Superior temporal gyrus (tissue), 1 donor: Measurements from ENCODE around the gene NCOA7.
"Not testable (repeated sequence)": the region's sequence is repeated elsewhere in the genome, so short reads cannot be mapped to it uniquely, and the experiment has no call there.

Experiments
- DNase-seq: peaks from one replicate; pipeline ENCODE4 v3.0.0-alpha.2; 2016; ENCODE audit errors: extremely low spot score

The NCOA7 gene

DNA sequence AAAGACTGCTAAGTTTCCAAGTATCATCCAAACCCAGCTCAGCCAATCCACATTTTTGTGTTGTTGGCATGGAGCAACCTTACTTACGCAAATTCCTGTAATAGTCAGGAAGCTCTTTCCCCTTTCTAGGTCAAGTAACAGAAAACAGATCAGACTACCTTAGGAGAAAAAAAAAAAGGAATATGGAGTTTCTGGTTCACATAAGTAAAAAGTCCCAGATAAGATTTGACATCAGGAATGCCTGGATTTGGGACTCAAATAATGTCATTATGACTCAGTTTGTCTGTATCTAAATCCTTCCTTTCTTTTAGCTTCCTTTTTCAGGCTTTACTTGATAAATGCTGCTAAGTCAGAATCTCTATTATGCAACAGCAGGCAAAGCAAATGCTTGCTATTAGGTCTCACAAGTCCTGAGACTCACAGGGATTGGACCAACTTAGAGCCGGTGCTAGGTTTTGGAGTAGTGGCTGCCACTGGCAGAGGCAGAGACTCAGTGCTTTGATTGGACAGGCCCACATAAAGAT lies 44.5 kb downstream of the NCOA7 start:
- no peak for DNase-seq

- DNase-seq: no peak
These were observed 45.7 kb downstream of the NCOA7 start for GRCh38 chr6:125836466-125836865.

- peak; percentile 84 for DNase-seq
These were observed 48.7 kb downstream of the NCOA7 start for GRCh38 chr6:125839471-125839870.

DNA sequence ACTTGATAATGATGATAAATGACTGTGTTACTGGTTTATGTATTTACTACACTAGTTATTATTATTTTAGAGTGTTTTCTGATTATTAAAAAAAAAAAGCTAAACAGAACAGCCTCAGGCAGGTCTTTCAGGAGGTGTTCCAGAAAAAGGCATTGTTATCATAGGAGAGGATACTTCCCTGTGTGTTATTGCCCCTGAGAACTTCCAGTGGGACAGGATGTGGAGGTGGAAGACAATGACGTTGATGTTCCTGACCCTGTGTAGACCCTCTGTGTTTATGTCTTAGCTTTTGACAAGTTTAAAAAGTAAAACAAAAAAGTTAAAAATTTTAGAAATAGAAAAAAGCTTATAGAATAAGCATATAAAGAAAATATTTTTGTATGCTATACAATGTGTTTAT lies 49.1 kb downstream of the NCOA7 start:
- DNase-seq: no peak

GRCh38 chr6:125841356-125842090 lies 50.8 kb downstream of the NCOA7 start:
- no peak for DNase-seq

DNA sequence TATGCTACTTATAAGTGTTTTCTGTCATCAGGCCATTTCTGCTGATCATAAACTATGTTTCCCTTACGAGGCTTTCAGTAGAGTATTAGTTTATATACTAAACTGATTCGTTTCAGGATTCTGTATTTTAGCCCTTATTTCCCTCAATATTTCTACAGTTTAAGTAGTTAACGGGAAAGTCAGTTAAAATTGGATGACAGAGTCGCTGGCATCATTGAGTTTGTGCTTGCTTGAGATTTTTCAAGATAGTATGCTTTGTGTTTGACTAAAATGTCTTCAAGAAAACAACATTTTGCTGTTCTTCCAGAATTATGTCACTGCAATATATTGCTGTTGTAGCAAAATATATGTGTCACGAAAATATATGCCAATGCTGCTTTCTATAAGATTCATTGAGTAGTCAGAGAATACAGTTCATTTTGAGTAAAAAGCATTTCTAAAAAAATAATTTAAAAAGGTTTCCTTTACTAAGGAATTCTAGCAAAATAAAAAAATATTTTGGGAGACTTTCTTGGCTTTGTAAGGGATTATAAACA lies 51.4 kb downstream of the NCOA7 start:
- no peak for DNase-seq

DNA sequence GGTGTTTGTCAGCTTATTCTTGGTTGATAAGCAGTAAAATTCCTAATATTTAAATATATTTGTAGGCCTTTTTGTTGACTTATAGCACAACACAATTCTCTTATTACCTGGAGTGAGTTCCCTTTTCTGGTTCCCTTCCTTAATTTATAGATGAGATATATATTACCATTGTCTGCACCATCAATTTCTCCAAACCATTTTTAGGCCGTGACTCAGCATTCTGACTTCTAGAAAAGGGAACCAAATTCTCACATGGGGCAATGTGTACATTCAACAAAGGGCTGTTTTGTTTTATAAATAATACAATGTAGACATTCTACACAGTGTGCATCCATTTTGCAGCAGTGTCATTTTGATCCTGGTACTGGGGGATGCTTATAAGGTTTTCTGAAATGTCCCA lies 52.8 kb downstream of the NCOA7 start:
- DNase-seq: peak; percentile 81

DNA sequence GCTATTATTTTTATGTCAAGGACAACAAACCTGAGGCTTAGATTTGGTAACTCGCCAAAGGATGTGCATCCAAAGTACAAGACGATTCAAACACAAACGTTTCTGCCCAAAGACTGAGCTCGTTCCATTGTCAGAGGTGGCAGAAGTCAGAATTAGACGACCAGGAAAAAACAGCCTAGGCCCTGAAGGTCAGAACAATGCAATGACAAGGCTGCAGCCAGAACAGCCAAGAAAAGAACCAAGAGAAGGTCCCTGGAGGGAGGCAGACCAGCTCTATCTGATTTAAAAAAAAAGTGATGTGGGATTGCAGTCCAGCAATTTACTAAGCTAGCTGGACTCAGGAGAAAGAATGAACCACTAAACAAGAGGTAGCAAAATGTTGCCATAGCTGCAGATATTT lies 54.2 kb downstream of the NCOA7 start:
- DNase-seq: no peak

DNA sequence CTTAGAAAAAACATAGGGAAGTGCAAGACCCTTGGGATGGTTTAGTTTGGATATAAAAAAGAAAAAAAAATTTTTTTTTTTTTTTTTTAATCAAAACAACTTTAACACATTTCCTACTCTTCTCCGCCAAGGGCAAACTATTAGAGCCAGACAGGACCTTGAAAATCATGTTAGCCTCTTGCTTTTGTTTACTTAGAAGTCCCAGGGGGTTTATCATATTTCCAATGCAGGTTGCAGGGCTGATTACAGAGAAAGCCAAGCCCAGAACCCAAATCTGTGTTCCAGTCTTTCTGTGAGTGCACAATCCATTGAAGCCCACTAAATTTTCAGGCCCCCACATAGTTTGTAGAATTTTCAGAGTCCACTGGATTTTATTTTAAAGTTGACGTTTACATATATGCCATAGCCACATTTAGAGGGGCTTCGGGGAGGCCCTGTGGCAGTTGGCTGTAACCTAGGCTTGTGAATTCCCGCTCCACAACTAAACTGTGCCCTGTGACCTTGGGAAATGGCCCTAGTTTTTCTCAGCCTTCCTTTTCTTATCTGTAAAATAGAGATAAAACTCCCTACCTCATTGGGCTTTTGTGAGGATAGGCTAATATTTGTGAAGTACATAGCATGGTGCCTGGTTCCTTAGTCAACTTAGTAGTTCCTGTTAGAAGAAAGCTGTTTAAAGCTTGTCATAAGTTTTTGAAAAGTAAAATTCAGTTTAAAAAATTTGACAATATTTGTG lies 55.7 kb downstream of the NCOA7 start:
- no peak for DNase-seq

- not testable (repeated sequence) for DNase-seq
These were observed 57.5 kb downstream of the NCOA7 start for GRCh38 chr6:125848286-125848685.

DNA sequence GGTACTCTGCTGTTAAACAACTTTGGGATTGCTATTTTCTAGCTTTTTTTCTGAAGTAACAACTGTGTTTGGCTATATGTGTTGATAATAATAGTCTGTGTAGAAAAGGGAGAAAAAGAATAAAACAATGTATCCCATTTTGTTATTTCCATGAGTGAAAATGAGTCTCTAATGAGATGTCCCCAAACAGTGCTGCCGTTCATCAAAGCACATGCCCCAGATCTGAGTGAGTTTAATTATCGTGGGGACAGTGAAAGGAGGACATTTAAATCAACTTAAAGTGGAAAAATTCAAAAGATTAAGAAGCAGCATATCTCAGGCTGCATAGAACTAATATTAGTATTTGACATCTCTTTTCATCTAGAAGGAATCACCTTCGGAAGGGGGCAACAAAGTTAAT lies 59.6 kb downstream of the NCOA7 start:
- peak; percentile 85 for DNase-seq

DNA sequence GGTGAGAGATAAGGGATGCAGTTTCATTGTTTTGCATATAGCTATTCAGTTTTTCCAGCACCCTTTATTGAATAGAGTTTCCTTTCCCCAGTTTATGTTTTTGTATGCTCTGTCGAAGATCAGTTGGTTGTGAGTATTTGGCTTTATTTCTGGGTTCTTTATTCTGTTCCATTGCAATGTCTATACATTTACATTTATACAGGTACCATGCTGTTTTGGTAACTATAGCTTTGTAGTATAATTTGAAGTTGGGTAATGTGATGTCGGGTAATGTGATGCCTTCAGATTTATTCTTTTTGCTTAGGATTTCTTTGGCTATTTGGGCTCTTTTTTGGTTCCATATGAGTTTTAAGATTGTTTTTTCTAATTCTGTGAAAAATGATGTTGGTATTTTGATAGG lies 61.8 kb downstream of the NCOA7 start:
- no peak for DNase-seq

DNA sequence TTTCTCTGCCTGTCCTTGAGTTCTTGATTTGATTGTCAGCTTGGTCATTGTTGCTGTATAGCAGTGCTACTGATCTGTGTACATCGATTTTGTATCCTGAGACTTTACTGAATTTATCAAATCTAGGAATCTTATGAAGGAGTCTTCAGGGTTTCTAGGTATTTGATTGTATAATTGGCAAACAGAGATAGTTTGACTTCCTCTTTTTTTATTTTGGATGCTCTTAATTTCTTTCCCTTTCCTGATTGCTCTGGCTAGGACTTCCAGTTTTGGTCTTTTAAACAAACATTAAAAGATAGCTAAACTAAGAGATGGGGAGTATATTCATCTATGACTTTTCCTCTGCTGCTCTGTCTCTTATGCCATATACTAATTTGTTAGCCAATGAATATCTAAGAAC lies 62.4 kb downstream of the NCOA7 start:
- no peak for DNase-seq

DNA sequence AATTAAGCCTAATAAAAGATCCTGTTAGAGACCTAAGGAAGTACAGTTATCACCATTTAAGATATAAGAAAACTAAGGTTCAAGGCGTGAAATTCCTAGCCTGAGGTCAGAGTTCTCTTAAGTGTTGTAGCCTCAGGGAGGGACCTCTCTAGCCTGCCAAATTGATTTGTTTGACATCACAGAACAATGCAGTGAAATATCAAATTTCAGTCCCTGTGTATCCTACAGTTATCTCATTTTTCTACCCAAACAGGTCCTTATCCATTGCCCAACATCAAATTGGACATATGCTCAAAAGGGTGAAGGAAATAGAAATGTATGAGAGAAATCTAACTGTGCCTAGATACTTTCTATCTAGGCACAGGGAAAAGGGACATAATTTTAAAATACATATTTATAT lies 63.0 kb downstream of the NCOA7 start:
- no peak for DNase-seq

DNA sequence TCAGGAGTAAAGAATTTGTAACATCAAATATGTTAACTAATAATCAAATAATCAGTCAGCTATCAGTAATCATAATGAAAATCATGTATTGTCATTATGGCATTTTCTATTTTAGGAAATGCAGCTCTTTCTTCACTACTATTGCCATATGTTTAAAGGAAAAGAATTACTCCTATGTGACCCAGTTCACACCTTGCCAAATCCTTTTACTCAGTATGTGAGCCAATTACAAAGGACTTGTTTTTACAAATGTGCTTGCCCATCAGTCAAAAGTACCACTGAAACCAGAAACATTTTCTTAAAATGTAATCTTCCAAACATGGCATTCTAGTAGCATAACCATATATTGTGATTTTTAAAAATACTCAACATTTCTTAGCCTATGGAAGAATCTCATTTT lies 63.6 kb downstream of the NCOA7 start:
- no peak for DNase-seq

DNA sequence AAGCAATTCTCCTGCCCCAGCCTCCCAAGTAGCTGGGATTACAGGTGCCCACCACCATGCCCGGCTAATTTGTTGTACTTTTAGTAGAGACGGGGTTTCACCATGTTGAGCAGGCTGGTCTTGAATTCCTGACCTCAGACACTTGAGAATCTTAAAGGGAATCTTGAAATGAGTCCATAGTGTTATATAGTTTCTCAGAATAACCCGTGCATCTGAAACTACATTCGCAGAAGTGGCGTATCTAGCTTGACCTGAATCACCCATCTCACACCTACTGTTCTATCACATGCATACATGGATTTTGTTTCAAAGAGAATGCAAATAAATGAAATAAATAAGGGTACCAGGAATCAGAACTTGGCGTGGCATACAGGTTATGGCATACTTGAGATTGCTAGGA lies 65.0 kb downstream of the NCOA7 start:
- DNase-seq: no peak

- no peak for DNase-seq
These were observed 67.1 kb downstream of the NCOA7 start for GRCh38 chr6:125857846-125858245.

GRCh38 chr6:125858427-125859320 lies 67.9 kb downstream of the NCOA7 start:
- peak; percentile 93 for DNase-seq

- peak; percentile 37 for DNase-seq
These were observed 69.0 kb downstream of the NCOA7 start for GRCh38 chr6:125859727-125860126.

DNA sequence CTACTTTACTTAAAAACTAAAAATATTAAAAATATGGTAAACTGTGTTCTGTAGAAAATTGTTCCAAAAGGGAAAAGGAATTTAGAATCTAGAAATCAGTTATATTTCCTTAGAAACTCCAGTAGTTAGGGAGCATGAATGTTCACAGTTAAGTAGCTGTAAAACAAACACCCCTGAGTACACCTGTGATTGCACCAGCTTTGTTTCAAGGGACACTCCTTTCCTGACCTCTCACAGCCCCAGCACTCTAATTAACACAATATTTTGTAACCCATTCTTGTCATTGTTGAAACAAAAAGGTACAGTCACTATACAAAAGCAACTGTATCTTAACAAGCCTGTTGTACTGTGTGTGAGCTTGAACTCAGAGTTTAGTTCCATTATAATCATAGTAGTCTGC lies 72.3 kb downstream of the NCOA7 start:
- no peak for DNase-seq

DNA sequence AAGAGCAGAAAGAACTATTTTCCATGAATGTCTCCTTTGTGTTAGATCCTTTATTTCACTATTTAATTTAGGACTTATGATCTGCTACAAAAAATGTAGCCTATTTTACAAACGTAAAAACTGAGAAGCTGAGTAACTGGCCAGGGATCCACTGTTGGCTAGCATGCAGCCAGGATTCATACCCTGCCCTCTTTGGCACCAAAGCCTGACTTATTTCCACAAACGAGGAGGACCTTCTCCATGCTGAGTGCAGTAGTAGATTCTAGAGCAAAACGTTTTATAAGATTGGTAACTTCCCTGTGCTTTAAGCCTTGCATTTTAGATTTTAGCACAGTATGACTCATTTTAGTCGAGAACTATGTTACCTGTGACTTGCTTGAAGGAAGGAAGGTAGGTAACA lies 74.3 kb downstream of the NCOA7 start:
- peak; percentile 48 for DNase-seq

DNA sequence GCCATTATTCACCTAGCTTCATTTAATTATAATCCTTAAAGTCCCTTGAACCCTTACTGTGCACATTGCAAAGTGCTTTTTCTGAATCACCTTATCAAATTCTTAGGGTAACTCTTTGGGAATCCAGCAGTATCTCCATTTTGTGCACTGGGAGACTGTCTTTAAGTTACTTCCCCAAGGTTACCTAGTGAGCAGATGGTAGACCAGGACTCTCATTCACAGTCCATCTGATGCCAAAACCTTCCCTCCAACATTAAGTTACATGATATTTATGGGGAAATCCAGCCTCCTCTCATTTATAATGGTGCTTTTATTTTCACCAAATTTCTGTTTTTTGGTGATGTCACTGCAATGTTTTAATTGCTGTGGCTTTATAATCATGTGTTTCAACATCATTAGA lies 75.7 kb downstream of the NCOA7 start:
- DNase-seq: no peak
